ENCODE data around the gene ITGB1BP1. TPM values are rescaled to one million over a fixed set of nuclear protein-coding genes. Genes with fewer than 3 reads are reported as not detected.

The ITGB1BP1 gene
- total and polyA plus RNA-seq, 2 of the 13 experiments (the other 11 are each of a cell fraction or from before 2014, with no cell fraction given) = 106 to 108 TPM

DNA sequence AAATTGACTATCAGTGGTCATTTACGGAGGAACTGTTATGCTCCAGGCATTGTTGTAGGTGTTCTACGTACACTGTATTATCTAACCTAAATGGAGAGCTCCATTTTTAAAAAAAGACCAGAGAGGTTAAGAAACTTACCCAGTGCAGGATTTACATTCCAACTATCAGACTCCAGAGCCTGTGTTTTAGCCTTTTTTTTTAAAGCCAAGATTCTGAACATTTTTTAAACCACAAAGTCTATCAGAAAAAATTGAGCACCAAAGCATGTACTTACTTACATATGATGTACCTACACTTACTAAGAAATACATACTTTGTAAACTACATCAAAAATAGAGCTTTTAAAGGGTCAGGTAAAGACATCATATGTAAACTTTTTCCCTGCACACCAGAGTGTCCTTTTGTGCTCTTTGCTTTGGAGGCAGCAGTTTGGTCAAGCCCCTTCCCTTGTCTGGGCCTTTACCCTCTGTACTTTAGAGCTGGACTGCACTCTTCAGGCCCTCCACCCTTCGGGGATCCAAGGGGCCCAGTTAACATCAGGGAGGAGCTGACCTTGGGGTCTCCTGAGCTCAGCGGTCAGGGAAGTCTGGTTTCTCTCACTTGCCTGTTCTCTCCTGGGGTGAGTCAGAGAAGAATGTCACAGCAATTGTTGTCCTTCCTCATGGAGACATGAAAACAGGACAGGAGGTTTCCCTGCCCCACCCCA, 58.4 kb downstream of the ITGB1BP1 start (continued):
- TF ChIP-seq, protein P1, sequence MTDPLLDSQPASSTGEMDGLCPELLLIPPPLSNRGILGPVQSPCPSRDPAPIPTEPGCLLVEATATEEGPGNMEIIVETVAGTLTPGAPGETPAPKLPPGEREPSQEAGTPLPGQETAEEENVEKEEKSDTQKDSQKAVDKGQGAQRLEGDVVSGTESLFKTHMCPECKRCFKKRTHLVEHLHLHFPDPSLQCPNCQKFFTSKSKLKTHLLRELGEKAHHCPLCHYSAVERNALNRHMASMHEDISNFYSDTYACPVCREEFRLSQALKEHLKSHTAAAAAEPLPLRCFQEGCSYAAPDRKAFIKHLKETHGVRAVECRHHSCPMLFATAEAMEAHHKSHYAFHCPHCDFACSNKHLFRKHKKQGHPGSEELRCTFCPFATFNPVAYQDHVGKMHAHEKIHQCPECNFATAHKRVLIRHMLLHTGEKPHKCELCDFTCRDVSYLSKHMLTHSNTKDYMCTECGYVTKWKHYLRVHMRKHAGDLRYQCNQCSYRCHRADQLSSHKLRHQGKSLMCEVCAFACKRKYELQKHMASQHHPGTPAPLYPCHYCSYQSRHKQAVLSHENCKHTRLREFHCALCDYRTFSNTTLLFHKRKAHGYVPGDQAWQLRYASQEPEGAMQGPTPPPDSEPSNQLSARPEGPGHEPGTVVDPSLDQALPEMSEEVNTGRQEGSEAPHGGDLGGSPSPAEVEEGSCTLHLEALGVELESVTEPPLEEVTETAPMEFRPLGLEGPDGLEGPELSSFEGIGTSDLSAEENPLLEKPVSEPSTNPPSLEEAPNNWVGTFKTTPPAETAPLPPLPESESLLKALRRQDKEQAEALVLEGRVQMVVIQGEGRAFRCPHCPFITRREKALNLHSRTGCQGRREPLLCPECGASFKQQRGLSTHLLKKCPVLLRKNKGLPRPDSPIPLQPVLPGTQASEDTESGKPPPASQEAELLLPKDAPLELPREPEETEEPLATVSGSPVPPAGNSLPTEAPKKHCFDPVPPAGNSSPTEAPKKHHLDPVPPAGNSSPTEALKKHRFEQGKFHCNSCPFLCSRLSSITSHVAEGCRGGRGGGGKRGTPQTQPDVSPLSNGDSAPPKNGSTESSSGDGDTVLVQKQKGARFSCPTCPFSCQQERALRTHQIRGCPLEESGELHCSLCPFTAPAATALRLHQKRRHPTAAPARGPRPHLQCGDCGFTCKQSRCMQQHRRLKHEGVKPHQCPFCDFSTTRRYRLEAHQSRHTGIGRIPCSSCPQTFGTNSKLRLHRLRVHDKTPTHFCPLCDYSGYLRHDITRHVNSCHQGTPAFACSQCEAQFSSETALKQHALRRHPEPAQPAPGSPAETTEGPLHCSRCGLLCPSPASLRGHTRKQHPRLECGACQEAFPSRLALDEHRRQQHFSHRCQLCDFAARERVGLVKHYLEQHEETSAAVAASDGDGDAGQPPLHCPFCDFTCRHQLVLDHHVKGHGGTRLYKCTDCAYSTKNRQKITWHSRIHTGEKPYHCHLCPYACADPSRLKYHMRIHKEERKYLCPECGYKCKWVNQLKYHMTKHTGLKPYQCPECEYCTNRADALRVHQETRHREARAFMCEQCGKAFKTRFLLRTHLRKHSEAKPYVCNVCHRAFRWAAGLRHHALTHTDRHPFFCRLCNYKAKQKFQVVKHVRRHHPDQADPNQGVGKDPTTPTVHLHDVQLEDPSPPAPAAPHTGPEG (CRISPR knock-in tag; IDR thresholded peaks at IDR 0.05) = no peak
- TF ChIP-seq SALL1 (CRISPR knock-in tag; IDR thresholded peaks at IDR 0.05) (peak; percentile 78), RELA (CRISPR knock-in tag; IDR thresholded peaks at IDR 0.05) (no peak), MTF1 (CRISPR knock-in tag; IDR thresholded peaks at IDR 0.05) (no peak), ZNF607 (CRISPR knock-in tag; IDR thresholded peaks at IDR 0.05; ENCODE audit: borderline replicate concordance) (no peak), TRIM24 (CRISPR knock-in tag; IDR thresholded peaks at IDR 0.05) (no peak), ZNF484 (CRISPR knock-in tag; IDR thresholded peaks at IDR 0.05; ENCODE audit: borderline replicate concordance, low read depth) (no peak), ZNF660 (CRISPR knock-in tag; IDR thresholded peaks at IDR 0.05; ENCODE audit: borderline replicate concordance, low read depth) (no peak), TCF7 (IDR thresholded peaks at IDR 0.05; ENCODE audit: low read depth) (no peak), RBFOX2 (IDR thresholded peaks at IDR 0.05; ENCODE audit: low read depth, low read length) (no peak), ZBTB3 (CRISPR knock-in tag; IDR thresholded peaks at IDR 0.05; ENCODE audit: borderline replicate concordance, low read depth) (no peak), ZNF136 (CRISPR knock-in tag; IDR thresholded peaks at IDR 0.05; ENCODE audit: low read depth) (0 out of 2 replicates have a peak, but pooled peaks have one; percentile 69)
- TF ChIP-seq, protein P2, sequence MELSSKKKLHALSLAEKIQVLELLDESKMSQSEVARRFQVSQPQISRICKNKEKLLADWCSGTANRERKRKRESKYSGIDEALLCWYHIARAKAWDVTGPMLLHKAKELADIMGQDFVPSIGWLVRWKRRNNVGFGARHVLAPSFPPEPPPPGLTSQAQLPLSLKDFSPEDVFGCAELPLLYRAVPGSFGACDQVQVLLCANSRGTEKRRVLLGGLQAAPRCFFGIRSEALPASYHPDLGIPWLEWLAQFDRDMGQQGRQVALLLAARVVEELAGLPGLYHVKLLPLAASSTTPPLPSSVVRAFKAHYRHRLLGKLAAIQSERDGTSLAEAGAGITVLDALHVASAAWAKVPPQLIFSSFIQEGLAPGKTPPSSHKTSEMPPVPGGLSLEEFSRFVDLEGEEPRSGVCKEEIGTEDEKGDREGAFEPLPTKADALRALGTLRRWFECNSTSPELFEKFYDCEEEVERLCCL (CRISPR knock-in tag; IDR thresholded peaks at IDR 0.05; ENCODE audit: borderline replicate concordance) = no peak
- TF ChIP-seq, protein P3, sequence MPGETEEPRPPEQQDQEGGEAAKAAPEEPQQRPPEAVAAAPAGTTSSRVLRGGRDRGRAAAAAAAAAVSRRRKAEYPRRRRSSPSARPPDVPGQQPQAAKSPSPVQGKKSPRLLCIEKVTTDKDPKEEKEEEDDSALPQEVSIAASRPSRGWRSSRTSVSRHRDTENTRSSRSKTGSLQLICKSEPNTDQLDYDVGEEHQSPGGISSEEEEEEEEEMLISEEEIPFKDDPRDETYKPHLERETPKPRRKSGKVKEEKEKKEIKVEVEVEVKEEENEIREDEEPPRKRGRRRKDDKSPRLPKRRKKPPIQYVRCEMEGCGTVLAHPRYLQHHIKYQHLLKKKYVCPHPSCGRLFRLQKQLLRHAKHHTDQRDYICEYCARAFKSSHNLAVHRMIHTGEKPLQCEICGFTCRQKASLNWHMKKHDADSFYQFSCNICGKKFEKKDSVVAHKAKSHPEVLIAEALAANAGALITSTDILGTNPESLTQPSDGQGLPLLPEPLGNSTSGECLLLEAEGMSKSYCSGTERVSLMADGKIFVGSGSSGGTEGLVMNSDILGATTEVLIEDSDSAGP (CRISPR knock-in tag; IDR thresholded peaks at IDR 0.05; ENCODE audit: borderline replicate concordance) = 0 out of 2 replicates have a peak, but pooled peaks have one; percentile 32
- TF ChIP-seq, protein P4, sequence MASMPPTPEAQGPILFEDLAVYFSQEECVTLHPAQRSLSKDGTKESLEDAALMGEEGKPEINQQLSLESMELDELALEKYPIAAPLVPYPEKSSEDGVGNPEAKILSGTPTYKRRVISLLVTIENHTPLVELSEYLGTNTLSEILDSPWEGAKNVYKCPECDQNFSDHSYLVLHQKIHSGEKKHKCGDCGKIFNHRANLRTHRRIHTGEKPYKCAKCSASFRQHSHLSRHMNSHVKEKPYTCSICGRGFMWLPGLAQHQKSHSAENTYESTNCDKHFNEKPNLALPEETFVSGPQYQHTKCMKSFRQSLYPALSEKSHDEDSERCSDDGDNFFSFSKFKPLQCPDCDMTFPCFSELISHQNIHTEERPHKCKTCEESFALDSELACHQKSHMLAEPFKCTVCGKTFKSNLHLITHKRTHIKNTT (CRISPR knock-in tag; IDR thresholded peaks at IDR 0.05) = no peak
- TF ChIP-seq, protein P5, sequence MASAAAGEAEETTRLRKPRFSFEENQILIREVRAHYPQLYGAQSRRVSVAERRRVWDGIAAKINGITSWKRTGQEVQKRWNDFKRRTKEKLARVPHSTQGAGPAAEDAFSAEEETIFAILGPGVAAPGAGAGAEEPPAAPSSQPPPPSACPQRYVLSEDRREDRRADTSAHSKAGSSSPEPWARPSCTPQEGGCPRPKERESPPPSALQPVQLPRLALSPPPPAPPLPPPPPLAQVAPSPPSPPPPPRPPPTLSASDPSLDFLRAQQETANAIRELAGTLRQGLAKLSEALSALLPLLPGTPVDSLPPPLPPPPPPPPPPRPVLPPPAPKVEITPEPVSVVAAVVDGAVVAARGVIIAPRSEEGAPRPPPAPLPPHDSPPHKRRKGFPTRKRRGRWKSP (CRISPR knock-in tag; IDR thresholded peaks at IDR 0.05) = no peak

All from HepG2 (cell line).